H1 (cell line): ENCODE measurements around the gene TMEM151B. TPM values are rescaled to one million over a fixed set of nuclear protein-coding genes. Genes with fewer than 3 reads are reported as not detected.

Experiments
- CTCF ChIA-PET: fragments of 300-600 bp; sonication (Branson Sonifier 250); formaldehyde crosslinking; loops from one replicate; lab custom pipeline; 2021; ENCODE audit not compliant: partially characterized antibody; lab: Charles Lee
- POLR2A ChIA-PET: fragments of 300-600 bp; sonication (Branson Sonifier 250); formaldehyde crosslinking; loops from one replicate; lab custom pipeline; 2021; ENCODE audit warnings: inconsistent platforms; ENCODE audit not compliant: partially characterized antibody; lab: Charles Lee
- DNase-seq, 2 experiments: peaks; one replicate each; pipeline versions ENCODE4 v3.0.0 to v3.0.0-alpha.2; 2010 to 2022; ENCODE audit warnings: low spot score in 2 of 2, low read depth in 1 of 2, mixed read lengths in 1 of 2
- FAIRE-seq: peaks from 2 replicates; lab custom pipeline; 2011; peaks lifted over from hg19 to GRCh38; lab: Jason Lieb, UNC
- H2AFZ ChIP-seq: 2 replicates; pipeline ENCODE4 v1.8.1; 2012; ENCODE audit warnings: low read length, inconsistent platforms
- H2AK5ac ChIP-seq: 2 replicates; pipeline ENCODE4 v1.6.1; 2013; ENCODE audit warnings: low read depth, low read length
- H2BK120ac ChIP-seq: replicated peaks from 2 replicates; pipeline ENCODE3; 2013; ENCODE audit warnings: low read depth, low read length, inconsistent platforms
- H2BK12ac ChIP-seq: 2 replicates; pipeline ENCODE4 v1.6.1; 2013; ENCODE audit warnings: low read depth, low read length
- H2BK15ac ChIP-seq: 2 replicates; pipeline ENCODE4 v1.6.1; 2013; ENCODE audit warnings: low read length
- H2BK20ac ChIP-seq: 2 replicates; pipeline ENCODE4 v1.6.1; 2013; ENCODE audit warnings: low read length
- H2BK5ac ChIP-seq: 2 replicates; pipeline ENCODE4 v1.6.1; 2013; ENCODE audit warnings: low read depth, low read length
- H3K14ac ChIP-seq: 2 replicates; pipeline ENCODE4 v1.6.1; 2013; ENCODE audit warnings: inconsistent platforms; ENCODE audit not compliant: insufficient read length
- H3K18ac ChIP-seq: 2 replicates; pipeline ENCODE4 v1.6.1; 2013; ENCODE audit warnings: low read length; ENCODE audit errors: extremely low read depth
- H3K23ac ChIP-seq: 2 replicates; pipeline ENCODE4 v1.6.1; 2013; ENCODE audit warnings: inconsistent platforms; ENCODE audit not compliant: insufficient read length
- H3K23me2 ChIP-seq: 2 replicates; pipeline ENCODE4 v1.6.1; 2013; ENCODE audit warnings: low read depth, low read length
- H3K27ac ChIP-seq: 2 replicates; pipeline ENCODE4 v1.6.1; 2011; ENCODE audit warnings: low read depth, low read length, inconsistent platforms
- H3K27me3 ChIP-seq, 4 experiments: replicated peaks in 1 of 4; 1 replicate in 1 of 4; 2 replicates in 3 of 4; pipeline versions ENCODE4 v1.6.1 to v1.8.1; 2011 to 2013; ENCODE audit warnings: low read length in 3 of 4, mild to moderate bottlenecking in 3 of 4, inconsistent platforms in 2 of 4, mixed read lengths in 2 of 4, moderate library complexity in 1 of 4; ENCODE audit not compliant: control insufficient read depth in 3 of 4, insufficient read depth in 3 of 4; ENCODE audit errors: extremely low read depth in 1 of 4
- H3K36me3 ChIP-seq, 4 experiments: 2 replicates each; pipeline versions ENCODE4 v1.6.1 to v1.8.1; 2011 to 2013; ENCODE audit warnings: mild to moderate bottlenecking in 4 of 4, low read length in 3 of 4, moderate library complexity in 2 of 4, control low read depth in 1 of 4, inconsistent platforms in 1 of 4; ENCODE audit not compliant: insufficient read depth in 4 of 4, control insufficient read depth in 2 of 4
- H3K4ac ChIP-seq: replicated peaks from 2 replicates; pipeline ENCODE3; 2013; ENCODE audit warnings: low read length, low read depth, mixed read lengths, inconsistent platforms; ENCODE audit not compliant: insufficient read length
- H3K4me1 ChIP-seq, 4 experiments: replicated peaks in 1 of 4; 1 replicate in 1 of 4; 2 replicates in 3 of 4; pipeline versions ENCODE4 v1.6.1 to v1.8.1; 2011 to 2013; ENCODE audit warnings: low read length in 3 of 4, inconsistent platforms in 2 of 4, mixed read lengths in 1 of 4; ENCODE audit not compliant: insufficient read depth in 4 of 4, control insufficient read depth in 3 of 4
- H3K4me2 ChIP-seq, 2 experiments: 2 replicates each; pipeline versions ENCODE4 v1.6.1 to v1.8.1; 2011 to 2013; ENCODE audit warnings: low read depth in 2 of 2, low read length in 2 of 2, control low read depth in 1 of 2, inconsistent platforms in 1 of 2, mild to moderate bottlenecking in 1 of 2; ENCODE audit not compliant: insufficient read depth in 1 of 2
- H3K4me3 ChIP-seq, 4 experiments: fragments of 200-600, 300-600 bp in 1 of 4; sonication (generic), shearing (Covaris generic), sonication (Bioruptor Twin) in 1 of 4; 2 replicates each; pipeline versions ENCODE4 v1.5.1 to v1.8.1; 2011 to 2016; ENCODE audit warnings: low read length in 4 of 4, low read depth in 3 of 4, control low read depth in 2 of 4, inconsistent platforms in 2 of 4, mild to moderate bottlenecking in 2 of 4, mixed read lengths in 1 of 4, moderate library complexity in 1 of 4; ENCODE audit not compliant: insufficient read depth in 2 of 4; ENCODE audit errors: extremely low read depth in 1 of 4
- H3K56ac ChIP-seq: replicated peaks from 2 replicates; pipeline ENCODE3; 2013; ENCODE audit warnings: low read depth, mild to moderate bottlenecking, mixed read lengths, low read length, inconsistent platforms; ENCODE audit not compliant: insufficient read length
- H3K79me1 ChIP-seq: 2 replicates; pipeline ENCODE4 v1.6.1; 2013; ENCODE audit warnings: low read depth, low read length, control low read depth
- H3K79me2 ChIP-seq, 2 experiments: 2 replicates each; pipeline versions ENCODE4 v1.6.1 to v1.8.1; 2012 to 2013; ENCODE audit warnings: low read length in 2 of 2, mild to moderate bottlenecking in 2 of 2, inconsistent platforms in 1 of 2; ENCODE audit not compliant: insufficient read depth in 2 of 2, control insufficient read depth in 1 of 2
- H3K9ac ChIP-seq, 4 experiments: replicated peaks in 1 of 4; 1 replicate in 1 of 4; 2 replicates in 3 of 4; pipeline versions ENCODE4 v1.6.1 to v1.8.1; 2011 to 2013; ENCODE audit warnings: low read depth in 3 of 4, low read length in 3 of 4, control low read depth in 2 of 4, mild to moderate bottlenecking in 2 of 4, moderate library complexity in 2 of 4, inconsistent platforms in 1 of 4; ENCODE audit errors: extremely low read depth in 1 of 4
- H3K9me3 ChIP-seq, 2 experiments: 2 replicates each; pipeline versions ENCODE4 v1.6.1 to v1.8.1; 2012 to 2013; ENCODE audit warnings: mild to moderate bottlenecking in 2 of 2, moderate library complexity in 2 of 2, control low read depth in 1 of 2, inconsistent platforms in 1 of 2, low read depth in 1 of 2, low read length in 1 of 2, mixed read lengths in 1 of 2; ENCODE audit not compliant: insufficient read depth in 2 of 2
- H4K20me1 ChIP-seq, 2 experiments: replicated peaks in 1 of 2; 2 replicates each; pipeline versions ENCODE3 to v1.8.1; 2011 to 2013; ENCODE audit warnings: inconsistent platforms in 2 of 2, low read length in 2 of 2, mild to moderate bottlenecking in 1 of 2; ENCODE audit not compliant: insufficient read depth in 2 of 2, control insufficient read depth in 1 of 2
- H4K5ac ChIP-seq: 2 replicates; pipeline ENCODE4 v1.6.1; 2013; ENCODE audit warnings: low read length, low read depth, mixed read lengths, inconsistent platforms; ENCODE audit not compliant: insufficient read length
- H4K8ac ChIP-seq: 2 replicates; pipeline ENCODE4 v1.8.0; 2013; ENCODE audit warnings: mild to moderate bottlenecking, moderate library complexity, low read length, inconsistent platforms; ENCODE audit not compliant: insufficient read depth; ENCODE audit errors: extremely low read depth
- H4K91ac ChIP-seq: replicated peaks from 2 replicates; pipeline ENCODE3; 2013; ENCODE audit warnings: low read length, mixed read lengths, inconsistent platforms; ENCODE audit not compliant: insufficient read length
- BACH1 ChIP-seq: IDR thresholded peaks from 2 replicates; pipeline ENCODE4 v1.6.1; 2012; ENCODE audit warnings: low read length, improper control_type of control experiment
- CTBP2 ChIP-seq: IDR thresholded peaks from 2 replicates; pipeline ENCODE4 v1.7.0; 2011; ENCODE audit warnings: borderline replicate concordance, mild to moderate bottlenecking, moderate library complexity, mixed read lengths, low read length; ENCODE audit not compliant: insufficient read depth, insufficient read length
- EZH2 ChIP-seq: fragments of 200-600 bp; sonication (generic); IDR thresholded peaks from 2 replicates; pipeline ENCODE4 v1.7.1; 2012; ENCODE audit warnings: low read depth, mild to moderate bottlenecking, moderate library complexity, low read length, inconsistent platforms; ENCODE audit not compliant: severe bottlenecking
- FOSL1 ChIP-seq: IDR thresholded peaks from 2 replicates; pipeline ENCODE4 v1.6.1; 2011; ENCODE audit warnings: mild to moderate bottlenecking, low read depth, low read length, moderate library complexity; ENCODE audit not compliant: insufficient read depth
- HDAC6 ChIP-seq: IDR thresholded peaks from one replicate; pipeline ENCODE4 v1.7.1; 2012; ENCODE audit warnings: low read depth, mild to moderate bottlenecking, inconsistent platforms, low read length, moderate library complexity
- RAD21 ChIP-seq, 2 experiments: IDR thresholded peaks in 1 of 2; conservative IDR thresholded peaks in 1 of 2; 2 replicates each; pipeline ENCODE4 v1.6.1; 2011; ENCODE audit warnings: low read depth in 2 of 2, low read length in 2 of 2, improper control_type of control experiment in 1 of 2, inconsistent platforms in 1 of 2, mild to moderate bottlenecking in 1 of 2, moderate library complexity in 1 of 2
- RBBP5 ChIP-seq: IDR thresholded peaks from 2 replicates; pipeline ENCODE4 v1.7.1; 2012; ENCODE audit warnings: low read depth, mild to moderate bottlenecking, inconsistent platforms, low read length, moderate library complexity, borderline replicate concordance
- SIN3A ChIP-seq, 2 experiments: IDR thresholded peaks in 1 of 2; conservative IDR thresholded peaks in 1 of 2; 2 replicates each; pipeline ENCODE4 v1.6.1; 2011 to 2012; ENCODE audit warnings: low read length in 2 of 2, improper control_type of control experiment in 1 of 2, low read depth in 1 of 2, mild to moderate bottlenecking in 1 of 2
- SP4 ChIP-seq: IDR thresholded peaks from 2 replicates; pipeline ENCODE4 v1.6.1; 2012; ENCODE audit warnings: low read length, inconsistent platforms
- WGBS, 2 experiments: shearing (Covaris generic) in 1 of 2; methylation state at CpG; one replicate each; pipeline versions ENCODE4 v1.1.6 to v1.1.7; 2013 to 2015; ENCODE audit warnings: low lambda C conversion rate in 2 of 2, mixed read lengths in 2 of 2, inconsistent platforms in 1 of 2, low coverage in 1 of 2, missing lambda C conversion rate in 1 of 2; ENCODE audit not compliant: insufficient replicate concordance in 2 of 2, insufficient coverage in 1 of 2, insufficient read length in 1 of 2; ENCODE audit errors: extremely low coverage in 1 of 2, missing lambda C conversion rate in 1 of 2; 5-methylcytosine and 5-hydroxymethylcytosine counted together
- polyA plus RNA-seq, 7 experiments: library from polyadenylated mRNA; depleted of rRNA in 3 of 7; stranded (reverse) in 5 of 7; unstranded in 2 of 7; fragments of >200 nt in 5 of 7; fragments of 200-250 nt in 2 of 7; gene quantifications; 1 replicate in 5 of 7; 2 replicates in 1 of 7; 4 replicates in 1 of 7; pipeline versions ENCODE4 v1.2.1 to v1.2.3, GENCODE V29; 2011 to 2013; ENCODE audit warnings: missing spikeins in 2 of 7, mixed read lengths in 2 of 7
- total RNA-seq: library from RNA; stranded (reverse); fragmentation: NEBNext Ultra II Directional; extraction: Animal tissue kit (Norgen Biotek cat#: 25700); gene quantifications from 2 replicates; pipeline ENCODE4 v1.2.1, GENCODE V29; 2021
- TF ChIP-seq, protein P1 (sequence below): IDR thresholded peaks from 2 replicates; pipeline ENCODE4 v1.6.1; 2011; ENCODE audit warnings: low read depth, mild to moderate bottlenecking, low read length; ENCODE audit not compliant: insufficient read depth

Gene TMEM151B
- total and polyA plus RNA-seq, 2 of the 8 experiments (the other 6 are each of a cell fraction or from before 2014, with no cell fraction given), result 8.0 to 15.5 TPM

DNA sequence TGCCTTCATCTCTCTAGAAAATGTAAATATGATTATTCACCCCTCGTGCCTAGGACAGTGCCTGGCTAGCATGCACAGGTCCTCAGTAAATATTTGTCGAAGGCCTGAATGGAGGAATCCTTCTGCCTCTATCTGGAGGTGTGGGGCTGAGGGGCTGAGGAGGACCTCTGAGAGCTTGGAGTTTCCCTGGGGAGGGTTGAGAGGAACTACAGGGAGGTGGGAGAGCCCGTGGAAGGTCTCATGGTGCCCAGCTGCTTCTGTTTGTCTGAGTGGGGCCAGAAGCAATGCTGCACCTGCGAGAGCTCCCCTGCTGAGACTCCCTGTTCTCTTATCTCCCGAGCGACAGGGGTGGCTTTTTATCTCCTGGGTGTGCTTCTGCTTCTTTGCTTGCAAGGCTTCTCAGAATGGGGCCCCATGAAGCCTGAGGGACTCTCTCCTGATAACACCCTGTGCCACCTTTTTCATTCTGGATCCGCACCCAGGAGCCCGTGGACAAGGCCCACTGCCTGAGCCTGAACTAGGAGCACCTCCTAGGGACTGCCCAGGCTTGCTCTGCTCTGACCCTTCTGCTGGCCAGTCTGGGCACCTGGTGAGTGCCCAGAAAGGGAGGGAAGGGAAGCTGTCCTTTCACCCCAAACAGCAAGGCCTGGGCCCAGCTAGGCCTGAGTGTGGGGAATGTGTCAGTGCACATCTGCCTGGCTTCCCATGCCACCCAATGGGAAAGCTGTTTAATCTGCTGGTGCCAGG is 44.5 kb upstream of the TMEM151B start:
- Histone ChIP-seq H2BK5ac (no peak overlapping the region), H4K20me1 (peaks cover 30 to 43% of the 10 kb centered on the region in 2 experiments), H4K5ac (no peak overlapping the region), H2AFZ (no peak overlapping the region), H3K56ac (no peak overlapping the region), H4K91ac (no peak overlapping the region), H3K79me2 (peaks cover 10 to 48% of the 10 kb centered on the region in 2 experiments; a peak in 3 of 4 replicates), H2BK12ac (no peak overlapping the region), H3K9me3 (no peaks in the 10 kb centered on the region), H3K18ac (peak overlapping the region; percentile 78; the same call in 1 of the 2 replicates), H3K79me1 (peaks cover 25% of the 10 kb centered on the region), H2BK15ac (no peak overlapping the region), H3K23ac (no peak overlapping the region), H3K27me3 (no peaks in the 10 kb centered on the region), H3K14ac (no peak overlapping the region), H3K4me3 (peak overlapping the region in 1 of 4 experiments; percentile 29; a peak in 1 of 8 replicates), H3K36me3 (peaks cover 10 to 27% (median 20%) of the 10 kb centered on the region in 4 experiments; a peak in 7 of 8 replicates), H3K9ac (no peak overlapping the region), H3K27ac (no peak overlapping the region; the same call in 1 of the 2 replicates), H3K4me1 (peaks cover 15 to 45% (median 34%) of the 10 kb centered on the region in 4 experiments), H2BK20ac (no peak overlapping the region), H3K23me2 (peaks cover 16% of the 10 kb centered on the region), H3K4ac (peak overlapping the region; percentile 49), H4K8ac (peak overlapping the region; percentile 4; the same call in 1 of the 2 replicates), H2BK120ac (no peak overlapping the region), H2AK5ac (no peak overlapping the region), H3K4me2 (peak overlapping the region; percentile 94 to 95)
- POLR2A ChIA-PET, result interaction anchor here (0.8 to 21.0 kb wide), 13 partner anchors 10 to 101 kb away, joined by 3 to 477 read pairs (median 13); partner anchors contain the start of genes HSP90AB1 and SLC35B2
- DNase-seq (no peak), FAIRE-seq (no peak)
- WGBS, 2 experiments, result 83% methylated on average over 8 of the region's 8 CpGs; no CpG with 5 or more reads in 1 of the 2 experiments
- CTCF ChIA-PET, result interaction anchor here (1.0 to 19.4 kb wide), 9 partner anchors 10 to 129 kb away, joined by 4 to 287 read pairs (median 14); partner anchors contain the start of genes HSP90AB1 and SLC35B2
- TF ChIP-seq CTBP2 (no peak), RAD21 (IDR thresholded peaks at IDR 0.05 in 1 of 2, conservative IDR thresholded peaks at IDR 0.05 in 1 of 2; ENCODE audit: low read depth in 2 of 2, low read length in 2 of 2) (no peak), RBBP5 (no peak), EZH2 (no peak), SIN3A (conservative IDR thresholded peaks at IDR 0.05 in 1 of 2, IDR thresholded peaks at IDR 0.05 in 1 of 2; ENCODE audit: low read depth in 1 of 2, low read length in 2 of 2) (no peak), FOSL1 (no peak), SP4 (no peak), BACH1 (no peak), HDAC6 (no peak)
- TF ChIP-seq, protein P1, sequence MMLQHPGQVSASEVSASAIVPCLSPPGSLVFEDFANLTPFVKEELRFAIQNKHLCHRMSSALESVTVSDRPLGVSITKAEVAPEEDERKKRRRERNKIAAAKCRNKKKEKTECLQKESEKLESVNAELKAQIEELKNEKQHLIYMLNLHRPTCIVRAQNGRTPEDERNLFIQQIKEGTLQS, result no peak
